Left renal pelvis (tissue), 4 donors: ENCODE results near the gene TOP1. TPM values are rescaled to one million over a fixed set of nuclear protein-coding genes. Genes with fewer than 3 reads are reported as not detected.
A peak's percentile ranks its signal among the peaks of the same experiment; 100 is the strongest.

Experiments
- DNase-seq, 4 donors: peaks; one replicate each; pipeline ENCODE4 v3.0.0-alpha.2; 2013; ENCODE audit warnings: low read depth in 4 of 4, low spot score in 3 of 4
- polyA plus RNA-seq, 4 donors: library from polyadenylated mRNA; unstranded; fragments of 120-200 nt; gene quantifications; one replicate each; pipeline ENCODE4 v1.2.1, GENCODE V29; 2013; ENCODE audit not compliant: insufficient read length in 4 of 4

TOP1 gene
- polyA plus RNA-seq, 4 donors: 78.2 to 129 (median 117) TPM

GRCh38 chr20:41054070-41054846, 25.6 kb downstream of the TOP1 start:
- DNase-seq: no peak

GRCh38 chr20:41054847-41055230, 26.2 kb downstream of the TOP1 start:
- no peak for DNase-seq

GRCh38 chr20:41055679-41056078, 27.1 kb downstream of the TOP1 start:
- DNase-seq: no peak

- no peak for DNase-seq
Observed at GRCh38 chr20:41057999-41058673, 29.5 kb downstream of the TOP1 start.

- no peak for DNase-seq
Observed at GRCh38 chr20:41058674-41059635, 30.3 kb downstream of the TOP1 start.

- no peak for DNase-seq
Observed at GRCh38 chr20:41061155-41061554, 32.5 kb downstream of the TOP1 start.

GRCh38 chr20:41063442-41063841, 34.8 kb downstream of the TOP1 start:
- DNase-seq: no peak

- DNase-seq: no peak
Observed at GRCh38 chr20:41064377-41064776, 35.8 kb downstream of the TOP1 start.

- DNase-seq: no peak
Observed at GRCh38 chr20:41065716-41066115, 37.1 kb downstream of the TOP1 start.

- DNase-seq: no peak
Observed at GRCh38 chr20:41068806-41069205, 40.2 kb downstream of the TOP1 start.

- DNase-seq: no peak
Observed at GRCh38 chr20:41072190-41072863, 43.7 kb downstream of the TOP1 start.

- DNase-seq: no peak
Observed at GRCh38 chr20:41072915-41073314, 44.3 kb downstream of the TOP1 start.

- no peak for DNase-seq
Observed at GRCh38 chr20:41074441-41074840, 45.8 kb downstream of the TOP1 start.

GRCh38 chr20:41076776-41077175, 48.2 kb downstream of the TOP1 start:
- DNase-seq: no peak

GRCh38 chr20:41078329-41078728, 49.7 kb downstream of the TOP1 start:
- DNase-seq: peak in 1 of 4 donors; percentile 44

- no peak for DNase-seq
Observed at GRCh38 chr20:41079066-41079465, 50.4 kb downstream of the TOP1 start.

GRCh38 chr20:41080866-41081265, 52.2 kb downstream of the TOP1 start:
- no peak for DNase-seq

GRCh38 chr20:41081276-41081814, 52.7 kb downstream of the TOP1 start:
- DNase-seq: no peak

GRCh38 chr20:41082306-41082705, 53.7 kb downstream of the TOP1 start:
- DNase-seq: no peak

- no peak for DNase-seq
Observed at GRCh38 chr20:41085606-41086005, 57.0 kb downstream of the TOP1 start.
